Endodermal cell (in vitro differentiated cells): ENCODE results near the gene NCK2. TPM values are rescaled to one million over a fixed set of nuclear protein-coding genes. Genes with fewer than 3 reads are reported as not detected.

Experiments
- DNase-seq: peaks from one replicate; pipeline ENCODE4 v3.0.0-alpha.2; 2017
- H3K27ac ChIP-seq: 2 replicates; pipeline ENCODE4 v1.5.1; 2013; ENCODE audit warnings: mild to moderate bottlenecking, low read depth, low read length, moderate library complexity
- H3K27me3 ChIP-seq: 2 replicates; pipeline ENCODE4 v1.6.1; 2013; ENCODE audit warnings: mild to moderate bottlenecking, low read length, moderate library complexity; ENCODE audit not compliant: insufficient read depth, control insufficient read depth, poor library complexity, severe bottlenecking
- H3K36me3 ChIP-seq: 2 replicates; pipeline ENCODE4 v1.7.0; 2013; ENCODE audit warnings: mild to moderate bottlenecking, low read length, moderate library complexity; ENCODE audit not compliant: control insufficient read depth, insufficient read depth
- H3K4me1 ChIP-seq: one replicate; pipeline ENCODE4 v1.7.0; 2013; ENCODE audit warnings: low read length; ENCODE audit not compliant: control insufficient read depth, insufficient read depth
- H3K4me3 ChIP-seq: 2 replicates; pipeline ENCODE4 v1.5.1; 2013; ENCODE audit warnings: mild to moderate bottlenecking, low read length, moderate library complexity
- H3K9ac ChIP-seq: 2 replicates; pipeline ENCODE4 v1.6.1; 2013; ENCODE audit warnings: mild to moderate bottlenecking, low read length, moderate library complexity; ENCODE audit not compliant: poor library complexity, severe bottlenecking; ENCODE audit errors: extremely low read depth
- H3K9me3 ChIP-seq: 2 replicates; pipeline ENCODE4 v1.6.1; 2013; ENCODE audit warnings: mild to moderate bottlenecking, low read length, moderate library complexity; ENCODE audit not compliant: control insufficient read depth
- H3K27ac Mint-ChIP-seq: 2 replicates; pipeline ENCODE4 v1.8.0; 2020; ENCODE audit warnings: mixed read lengths
- H3K27me3 Mint-ChIP-seq: 2 replicates; pipeline ENCODE4 v1.8.0; 2021; ENCODE audit warnings: mild to moderate bottlenecking, mixed read lengths; ENCODE audit not compliant: insufficient read depth
- H3K36me3 Mint-ChIP-seq: 2 replicates; pipeline ENCODE4 v1.8.0; 2020; ENCODE audit warnings: low read depth, mixed read lengths
- H3K4me1 Mint-ChIP-seq: 2 replicates; pipeline ENCODE4 v1.8.0; 2020; ENCODE audit warnings: mixed read lengths
- H3K4me3 Mint-ChIP-seq: 2 replicates; pipeline ENCODE4 v1.8.0; 2020; ENCODE audit warnings: mild to moderate bottlenecking, moderate library complexity, mixed read lengths
- H3K9me3 Mint-ChIP-seq: 2 replicates; pipeline ENCODE4 v1.8.0; 2020; ENCODE audit warnings: mild to moderate bottlenecking, mixed read lengths
- WGBS, 2 experiments: methylation state at CpG; one replicate each; pipeline versions ENCODE4 v1.1.5 to v1.1.7; 2013; ENCODE audit warnings: missing lambda C conversion rate in 2 of 2, mixed read lengths in 1 of 2; ENCODE audit not compliant: insufficient coverage in 1 of 2, insufficient read length in 1 of 2; 5-methylcytosine and 5-hydroxymethylcytosine counted together
- total RNA-seq, 2 donors: library from RNA; stranded (reverse); fragmentation: NEBNext Ultra II Directional in 1 of 2; extraction: Animal tissue kit (Norgen Biotek cat#: 25700) in 1 of 2; gene quantifications; 2 replicates in 1 of 2; 3 replicates in 1 of 2; pipeline ENCODE4 v1.2.1, GENCODE V29; 2021
- TF ChIP-seq, protein P1 (sequence below): fragments of 200-600 bp; sonication (generic); conservative IDR thresholded peaks from 2 replicates; pipeline ENCODE4 v1.5.0; 2021; ENCODE audit warnings: antibody characterized with exemption, mild to moderate bottlenecking

NCK2 gene
- total RNA-seq, 2 donors from 2014 or later = 58.9 to 63.8 TPM

DNA sequence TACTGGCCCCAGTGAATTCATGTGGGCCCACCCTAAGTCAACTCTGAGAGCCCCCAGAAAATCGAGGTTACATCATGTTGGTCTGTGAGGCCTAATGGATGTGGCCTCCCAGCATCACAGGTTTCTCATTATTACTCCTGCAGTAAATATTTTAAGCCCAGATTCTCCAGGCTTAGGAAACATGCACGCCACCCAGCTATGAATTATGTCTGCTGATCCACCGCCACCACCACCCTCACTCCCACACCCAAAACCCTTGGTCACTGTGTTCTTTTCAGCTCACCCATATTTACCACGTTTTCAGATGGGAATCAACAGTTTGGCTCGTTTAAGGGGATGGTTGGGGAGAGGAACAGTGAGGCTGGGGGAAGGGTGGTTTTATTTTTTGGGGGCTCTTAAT, 128.6 kb downstream of the NCK2 start:
- peak overlapping the region; percentile 76 for H3K27ac Mint-ChIP-seq
- no peaks in the 10 kb centered on the region for H3K9me3 ChIP-seq
- peaks cover 29% of the 10 kb centered on the region for H3K4me1 Mint-ChIP-seq
- no peak for DNase-seq
- H3K36me3 Mint-ChIP-seq = no peaks in the 10 kb centered on the region
- H3K27me3 Mint-ChIP-seq = no peaks in the 10 kb centered on the region
- peaks cover 9% of the 10 kb centered on the region for H3K4me1 ChIP-seq
- WGBS, 2 experiments = 81 to 90% methylated on average over 3 to 5 of the region's 5 CpGs
- H3K9ac ChIP-seq = no peak overlapping the region
- H3K36me3 ChIP-seq = peaks cover 8% of the 10 kb centered on the region
- TF ChIP-seq, protein P1, sequence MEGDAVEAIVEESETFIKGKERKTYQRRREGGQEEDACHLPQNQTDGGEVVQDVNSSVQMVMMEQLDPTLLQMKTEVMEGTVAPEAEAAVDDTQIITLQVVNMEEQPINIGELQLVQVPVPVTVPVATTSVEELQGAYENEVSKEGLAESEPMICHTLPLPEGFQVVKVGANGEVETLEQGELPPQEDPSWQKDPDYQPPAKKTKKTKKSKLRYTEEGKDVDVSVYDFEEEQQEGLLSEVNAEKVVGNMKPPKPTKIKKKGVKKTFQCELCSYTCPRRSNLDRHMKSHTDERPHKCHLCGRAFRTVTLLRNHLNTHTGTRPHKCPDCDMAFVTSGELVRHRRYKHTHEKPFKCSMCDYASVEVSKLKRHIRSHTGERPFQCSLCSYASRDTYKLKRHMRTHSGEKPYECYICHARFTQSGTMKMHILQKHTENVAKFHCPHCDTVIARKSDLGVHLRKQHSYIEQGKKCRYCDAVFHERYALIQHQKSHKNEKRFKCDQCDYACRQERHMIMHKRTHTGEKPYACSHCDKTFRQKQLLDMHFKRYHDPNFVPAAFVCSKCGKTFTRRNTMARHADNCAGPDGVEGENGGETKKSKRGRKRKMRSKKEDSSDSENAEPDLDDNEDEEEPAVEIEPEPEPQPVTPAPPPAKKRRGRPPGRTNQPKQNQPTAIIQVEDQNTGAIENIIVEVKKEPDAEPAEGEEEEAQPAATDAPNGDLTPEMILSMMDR = no peak
- no peak overlapping the region for H3K4me3 Mint-ChIP-seq
- no peaks in the 10 kb centered on the region for H3K27me3 ChIP-seq
- no peak overlapping the region for H3K4me3 ChIP-seq
- H3K27ac ChIP-seq = no peak overlapping the region
- H3K9me3 Mint-ChIP-seq = no peaks in the 10 kb centered on the region

DNA sequence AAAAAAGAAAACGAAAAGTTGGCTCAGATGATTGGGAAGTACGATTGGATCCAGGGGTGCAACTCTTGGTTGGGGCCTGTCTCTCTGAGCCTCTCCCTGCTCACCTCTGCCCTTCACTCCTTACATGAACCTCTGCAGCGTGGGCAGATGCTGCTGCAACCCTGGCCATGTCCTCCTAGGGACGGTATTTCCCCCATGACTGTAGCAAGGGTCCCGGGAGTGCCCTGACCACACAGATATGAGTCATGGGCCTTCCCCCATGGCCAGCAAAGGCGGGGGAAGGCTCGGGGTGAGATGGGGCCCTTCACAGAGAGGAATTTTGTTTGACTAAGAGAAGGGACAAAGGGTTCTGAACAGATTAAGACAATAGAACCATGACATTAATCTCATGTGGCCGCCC, 129.0 kb downstream of the NCK2 start:
- H3K27me3 ChIP-seq = no peaks in the 10 kb centered on the region
- peaks cover 3% of the 10 kb centered on the region for H3K36me3 Mint-ChIP-seq
- H3K9me3 Mint-ChIP-seq = no peaks in the 10 kb centered on the region
- WGBS, 2 experiments = 58 to 72% methylated on average over 4 to 8 of the region's 8 CpGs
- TF ChIP-seq, protein P1 = no peak
- H3K4me1 ChIP-seq = peaks cover 9% of the 10 kb centered on the region
- DNase-seq = no peak
- H3K9ac ChIP-seq = no peak overlapping the region
- H3K4me1 Mint-ChIP-seq = peaks cover 25% of the 10 kb centered on the region
- H3K36me3 ChIP-seq = peaks cover 12% of the 10 kb centered on the region
- H3K4me3 Mint-ChIP-seq = no peak overlapping the region
- H3K27ac ChIP-seq = no peak overlapping the region
- no peaks in the 10 kb centered on the region for H3K9me3 ChIP-seq
- H3K27me3 Mint-ChIP-seq = no peaks in the 10 kb centered on the region
- peak overlapping the region; percentile 76 for H3K27ac Mint-ChIP-seq
- H3K4me3 ChIP-seq = no peak overlapping the region

DNA sequence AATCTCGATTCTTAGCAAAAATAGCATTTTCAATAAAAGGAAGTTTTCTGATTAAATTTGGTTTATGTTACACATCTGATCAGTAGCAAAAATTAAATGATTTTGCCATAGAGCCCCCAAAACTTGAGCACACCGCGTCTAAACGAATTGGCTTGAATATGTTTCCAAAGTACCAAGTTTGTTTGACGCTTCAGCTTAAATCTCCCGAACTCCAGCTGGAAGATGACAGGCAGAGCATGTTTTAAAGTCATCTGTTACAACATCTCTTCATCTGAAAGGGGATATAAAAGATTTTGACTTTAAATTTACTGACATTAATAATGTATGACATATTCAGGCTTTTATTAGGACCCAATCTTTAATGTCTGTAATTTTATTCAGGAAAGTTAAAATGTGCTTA, 129.8 kb downstream of the NCK2 start:
- H3K4me3 ChIP-seq = no peak overlapping the region
- H3K27me3 Mint-ChIP-seq = no peaks in the 10 kb centered on the region
- peaks cover 8% of the 10 kb centered on the region for H3K36me3 Mint-ChIP-seq
- no peak for DNase-seq
- no peak overlapping the region for H3K27ac Mint-ChIP-seq
- H3K9me3 Mint-ChIP-seq = no peaks in the 10 kb centered on the region
- H3K9me3 ChIP-seq = no peaks in the 10 kb centered on the region
- H3K4me1 Mint-ChIP-seq = peaks cover 20% of the 10 kb centered on the region
- peaks cover 20% of the 10 kb centered on the region for H3K36me3 ChIP-seq
- peaks cover 9% of the 10 kb centered on the region for H3K4me1 ChIP-seq
- no peaks in the 10 kb centered on the region for H3K27me3 ChIP-seq
- WGBS, 2 experiments = 98 to 100% methylated on average over 5 to 6 of the region's 6 CpGs
- no peak overlapping the region for H3K9ac ChIP-seq
- no peak overlapping the region for H3K4me3 Mint-ChIP-seq
- H3K27ac ChIP-seq = no peak overlapping the region
- TF ChIP-seq, protein P1 = no peak
